Loucy (cell line): Measurements from ENCODE around the gene CBX8.

ENCODE experiments used
- H2AFZ ChIP-seq: fragments of 200-600 bp; sonication (generic); 2 replicates; pipeline ENCODE4 v1.6.0; 2016; ENCODE audit warnings: antibody characterized with exemption, mild to moderate bottlenecking, low read length, moderate library complexity
- H3F3A ChIP-seq: fragments of 200-600 bp; 2 replicates; pipeline ENCODE4 v1.6.0; 2016; ENCODE audit warnings: antibody characterized with exemption, low read depth, mild to moderate bottlenecking
- H3K27me3 ChIP-seq: fragments of 200-600 bp; sonication (generic); 2 replicates; pipeline ENCODE4 v1.6.1; 2014; ENCODE audit warnings: low read length, mild to moderate bottlenecking; ENCODE audit not compliant: insufficient read depth, poor library complexity, severe bottlenecking
- H3K36me3 ChIP-seq: fragments of 200-600 bp; sonication (generic); 2 replicates; pipeline ENCODE4 v1.6.1; 2016; ENCODE audit warnings: low read length; ENCODE audit not compliant: insufficient read depth
- H3K4me1 ChIP-seq: fragments of 200-600 bp; sonication (generic); 2 replicates; pipeline ENCODE4 v1.5.1; 2014; ENCODE audit warnings: low read length, mild to moderate bottlenecking; ENCODE audit not compliant: insufficient read depth, poor library complexity, severe bottlenecking
- H3K4me2 ChIP-seq: fragments of 200-600 bp; sonication (generic); 2 replicates; pipeline ENCODE4 v1.6.0; 2014; ENCODE audit warnings: antibody characterized with exemption, low read length, low read depth, mild to moderate bottlenecking; ENCODE audit not compliant: poor library complexity, severe bottlenecking
- H3K4me3 ChIP-seq: fragments of 200-600 bp; sonication (generic); 2 replicates; pipeline ENCODE4 v1.5.1; 2014; ENCODE audit warnings: low read length, mild to moderate bottlenecking, mixed read lengths; ENCODE audit not compliant: poor library complexity, severe bottlenecking
- H3K79me2 ChIP-seq: fragments of 200-600 bp; sonication (generic); 2 replicates; pipeline ENCODE4 v1.6.1; 2014; ENCODE audit warnings: low read length; ENCODE audit not compliant: insufficient read depth
- H3K9ac ChIP-seq: fragments of 200-600 bp; sonication (generic); 2 replicates; pipeline ENCODE4 v1.6.0; 2014; ENCODE audit warnings: mild to moderate bottlenecking, low read depth, low read length, moderate library complexity; ENCODE audit not compliant: poor library complexity, severe bottlenecking
- H3K9me2 ChIP-seq: fragments of 200-600 bp; sonication (generic); replicated peaks from 2 replicates; pipeline ENCODE4 v1.6.1; 2016; ENCODE audit warnings: low read depth, low read length, mixed read lengths
- H3K9me3 ChIP-seq: fragments of 200-600 bp; sonication (generic); 2 replicates; pipeline ENCODE4 v1.6.1; 2014; ENCODE audit warnings: mild to moderate bottlenecking, antibody characterized with exemption, low read length, low read depth; ENCODE audit not compliant: insufficient read depth
- H4K20me1 ChIP-seq: fragments of 200-600 bp; sonication (generic); 2 replicates; pipeline ENCODE4 v1.6.0; 2014; ENCODE audit warnings: antibody characterized with exemption, low read length, mild to moderate bottlenecking; ENCODE audit not compliant: insufficient read depth, poor library complexity, severe bottlenecking
- EZH2phosphoT487 ChIP-seq: fragments of 200-600 bp; IDR thresholded peaks from 2 replicates; pipeline ENCODE4 v1.6.1; 2018; ENCODE audit warnings: antibody characterized with exemption, mild to moderate bottlenecking, moderate library complexity, borderline replicate concordance
- TF ChIP-seq, protein P1 (sequence below): fragments of 200-600 bp; sonication (generic); conservative IDR thresholded peaks from 2 replicates; pipeline ENCODE4 v1.5.1; 2014; ENCODE audit warnings: mild to moderate bottlenecking, antibody characterized with exemption, low read length

The CBX8 gene

GRCh38 chr17:79831265-79832217 lies 34.7 kb upstream of the CBX8 start:
- H3F3A ChIP-seq = 0 out of 2 replicates have a peak, but pooled peaks cover 3% of the 10 kb centered on the region
- no peak for TF ChIP-seq EZH2phosphoT487
- TF ChIP-seq, protein P1, sequence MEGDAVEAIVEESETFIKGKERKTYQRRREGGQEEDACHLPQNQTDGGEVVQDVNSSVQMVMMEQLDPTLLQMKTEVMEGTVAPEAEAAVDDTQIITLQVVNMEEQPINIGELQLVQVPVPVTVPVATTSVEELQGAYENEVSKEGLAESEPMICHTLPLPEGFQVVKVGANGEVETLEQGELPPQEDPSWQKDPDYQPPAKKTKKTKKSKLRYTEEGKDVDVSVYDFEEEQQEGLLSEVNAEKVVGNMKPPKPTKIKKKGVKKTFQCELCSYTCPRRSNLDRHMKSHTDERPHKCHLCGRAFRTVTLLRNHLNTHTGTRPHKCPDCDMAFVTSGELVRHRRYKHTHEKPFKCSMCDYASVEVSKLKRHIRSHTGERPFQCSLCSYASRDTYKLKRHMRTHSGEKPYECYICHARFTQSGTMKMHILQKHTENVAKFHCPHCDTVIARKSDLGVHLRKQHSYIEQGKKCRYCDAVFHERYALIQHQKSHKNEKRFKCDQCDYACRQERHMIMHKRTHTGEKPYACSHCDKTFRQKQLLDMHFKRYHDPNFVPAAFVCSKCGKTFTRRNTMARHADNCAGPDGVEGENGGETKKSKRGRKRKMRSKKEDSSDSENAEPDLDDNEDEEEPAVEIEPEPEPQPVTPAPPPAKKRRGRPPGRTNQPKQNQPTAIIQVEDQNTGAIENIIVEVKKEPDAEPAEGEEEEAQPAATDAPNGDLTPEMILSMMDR = no peak
- peaks cover 31% of the 10 kb centered on the region for H3K4me1 ChIP-seq
- H3K27me3 ChIP-seq = no peaks in the 10 kb centered on the region
- H3K9ac ChIP-seq = no peak overlapping the region
- no peak overlapping the region for H2AFZ ChIP-seq
- peaks cover 55% of the 10 kb centered on the region for H3K79me2 ChIP-seq
- no peaks in the 10 kb centered on the region for H3K9me3 ChIP-seq
- no peak overlapping the region for H3K4me3 ChIP-seq
- peak overlapping the region; percentile 3 for H3K4me2 ChIP-seq
- no peaks in the 10 kb centered on the region for H3K9me2 ChIP-seq
- peaks cover 15% of the 10 kb centered on the region; the same call in 1 of the 2 replicates for H3K36me3 ChIP-seq
- peaks cover 53% of the 10 kb centered on the region for H4K20me1 ChIP-seq

DNA sequence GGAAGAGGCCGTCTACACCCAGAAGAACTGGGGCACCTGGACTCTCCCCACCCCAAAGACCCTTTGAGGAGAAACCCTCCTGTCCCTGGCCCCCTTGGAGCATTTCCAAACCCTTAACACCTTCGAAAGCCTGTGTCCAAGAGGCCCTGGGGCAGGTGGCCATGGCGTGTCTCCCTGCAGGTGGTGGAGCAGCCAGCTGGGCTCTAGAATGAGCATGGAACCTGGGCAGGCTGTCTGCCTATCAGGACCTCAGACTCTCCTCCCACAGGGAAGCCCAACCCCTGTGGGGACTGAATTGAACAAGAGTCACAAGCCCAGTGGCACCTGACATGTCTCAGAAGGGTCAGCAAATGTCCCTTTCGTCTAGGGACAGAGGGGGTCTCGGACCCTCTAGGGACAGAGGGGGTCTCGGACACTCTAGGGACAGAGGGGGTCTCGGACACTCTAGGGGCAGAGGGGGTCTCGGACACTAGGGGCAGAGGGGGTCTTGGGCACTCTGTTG lies 33.9 kb upstream of the CBX8 start:
- Histone ChIP-seq H3K4me3 (no peak overlapping the region), H3K9me3 (no peaks in the 10 kb centered on the region), H3K4me2 (peak overlapping the region; percentile 3), H2AFZ (no peak overlapping the region), H3K79me2 (peaks cover 48% of the 10 kb centered on the region), H3K9ac (no peak overlapping the region), H3K27me3 (no peaks in the 10 kb centered on the region), H4K20me1 (peaks cover 45% of the 10 kb centered on the region), H3K4me1 (peaks cover 25% of the 10 kb centered on the region), H3K36me3 (peaks cover 15% of the 10 kb centered on the region; the same call in 1 of the 2 replicates), H3K9me2 (no peaks in the 10 kb centered on the region), H3F3A (0 out of 2 replicates have a peak, but pooled peaks cover 3% of the 10 kb centered on the region)
- TF ChIP-seq EZH2phosphoT487 = no peak
- TF ChIP-seq, protein P1 = no peak

DNA sequence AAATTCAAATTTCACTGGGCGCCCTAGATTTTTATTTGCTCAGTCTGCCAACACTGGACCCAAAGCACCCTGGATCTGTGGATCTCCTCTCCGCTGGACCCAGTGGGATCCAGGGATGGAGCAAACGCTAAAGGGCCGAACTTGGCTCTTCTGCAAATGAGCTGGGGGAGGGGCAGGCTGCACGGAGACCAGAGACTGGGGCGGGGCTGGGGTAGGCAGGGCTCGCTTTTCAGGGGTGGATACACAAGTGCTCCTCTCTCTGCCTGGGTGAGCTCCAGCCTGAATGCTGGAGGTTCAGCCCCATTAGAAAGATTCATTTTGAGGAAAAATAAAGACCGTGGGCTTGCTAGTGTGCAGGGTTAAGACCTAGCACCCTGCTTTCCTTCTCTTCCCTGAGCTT lies 33.4 kb upstream of the CBX8 start:
- TF ChIP-seq, protein P1 = no peak
- no peak for TF ChIP-seq EZH2phosphoT487
- H3K36me3 ChIP-seq = peaks cover 15% of the 10 kb centered on the region; the same call in 1 of the 2 replicates
- no peaks in the 10 kb centered on the region for H3K9me2 ChIP-seq
- no peak overlapping the region for H3K9ac ChIP-seq
- no peak overlapping the region for H2AFZ ChIP-seq
- no peak overlapping the region for H3K4me3 ChIP-seq
- H3K4me2 ChIP-seq = no peak overlapping the region
- peaks cover 40% of the 10 kb centered on the region for H4K20me1 ChIP-seq
- H3K9me3 ChIP-seq = no peaks in the 10 kb centered on the region
- H3K4me1 ChIP-seq = peaks cover 22% of the 10 kb centered on the region
- H3F3A ChIP-seq = 0 out of 2 replicates have a peak, but pooled peaks cover 3% of the 10 kb centered on the region
- peaks cover 43% of the 10 kb centered on the region for H3K79me2 ChIP-seq
- H3K27me3 ChIP-seq = no peaks in the 10 kb centered on the region
